Measurements from ENCODE around the gene KCNC4.

- TF ChIP-seq CTCF (IDR thresholded peaks at IDR 0.05) (peak; percentile 78 to 85 (median 83)), POLR2A (IDR thresholded peaks at IDR 0.05) (no peak)
Observed at GRCh38 chr1:110203021-110203661, 7.0 kb upstream of the KCNC4 start.

Data from right lobe of liver (tissue), 4 donors.